Measurements from ENCODE around the gene SRMS.

- TF ChIP-seq, protein P1, sequence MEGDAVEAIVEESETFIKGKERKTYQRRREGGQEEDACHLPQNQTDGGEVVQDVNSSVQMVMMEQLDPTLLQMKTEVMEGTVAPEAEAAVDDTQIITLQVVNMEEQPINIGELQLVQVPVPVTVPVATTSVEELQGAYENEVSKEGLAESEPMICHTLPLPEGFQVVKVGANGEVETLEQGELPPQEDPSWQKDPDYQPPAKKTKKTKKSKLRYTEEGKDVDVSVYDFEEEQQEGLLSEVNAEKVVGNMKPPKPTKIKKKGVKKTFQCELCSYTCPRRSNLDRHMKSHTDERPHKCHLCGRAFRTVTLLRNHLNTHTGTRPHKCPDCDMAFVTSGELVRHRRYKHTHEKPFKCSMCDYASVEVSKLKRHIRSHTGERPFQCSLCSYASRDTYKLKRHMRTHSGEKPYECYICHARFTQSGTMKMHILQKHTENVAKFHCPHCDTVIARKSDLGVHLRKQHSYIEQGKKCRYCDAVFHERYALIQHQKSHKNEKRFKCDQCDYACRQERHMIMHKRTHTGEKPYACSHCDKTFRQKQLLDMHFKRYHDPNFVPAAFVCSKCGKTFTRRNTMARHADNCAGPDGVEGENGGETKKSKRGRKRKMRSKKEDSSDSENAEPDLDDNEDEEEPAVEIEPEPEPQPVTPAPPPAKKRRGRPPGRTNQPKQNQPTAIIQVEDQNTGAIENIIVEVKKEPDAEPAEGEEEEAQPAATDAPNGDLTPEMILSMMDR (IDR thresholded peaks at IDR 0.05) = no peak
- peak in 1 of 2 donors; percentile 24 for TF ChIP-seq POLR2A (IDR thresholded peaks at IDR 0.05)
Observed at GRCh38 chr20:63536241-63536977, 11.1 kb downstream of the SRMS start.
